ENCODE measurements around the gene HOXB7. TPM values are rescaled to one million over a fixed set of nuclear protein-coding genes. Genes with fewer than 3 reads are reported as not detected.

Gene HOXB7
- total RNA-seq, 2 donors from 2014 or later = not detected

- Histone ChIP-seq H3K4me3 (ENCODE audit: low read length) (no peak overlapping the region), H3K4me1 (ENCODE audit: control insufficient read depth, insufficient read depth, low read length) (no peaks in the 10 kb centered on the region), H3K27me3 (ENCODE audit: control insufficient read depth, insufficient read depth, low read length, poor library complexity, severe bottlenecking) (peaks cover 99% of the 10 kb centered on the region), H3K9ac (ENCODE audit: extremely low read depth, low read length, poor library complexity, severe bottlenecking) (no peak overlapping the region), H3K9me3 (ENCODE audit: control insufficient read depth, low read length) (no peaks in the 10 kb centered on the region), H3K27ac (ENCODE audit: low read depth, low read length) (no peak overlapping the region), H3K36me3 (ENCODE audit: control insufficient read depth, insufficient read depth, low read length) (no peaks in the 10 kb centered on the region)
- Mint-ChIP-seq H3K4me1 (peaks cover 2% of the 10 kb centered on the region), H3K36me3 (ENCODE audit: low read depth) (no peaks in the 10 kb centered on the region), H3K27ac (no peak overlapping the region), H3K4me3 (no peak overlapping the region), H3K27me3 (ENCODE audit: insufficient read depth) (peaks cover 88% of the 10 kb centered on the region), H3K9me3 (no peaks in the 10 kb centered on the region)
- WGBS, 2 experiments (ENCODE audit: insufficient coverage in 1 of 2, insufficient read length in 1 of 2) = 21 to 24% methylated on average over 10 to 14 of the region's 14 CpGs
- DNase-seq = peak; percentile 70
- no peak for TF ChIP-seq CTCF (conservative IDR thresholded peaks at IDR 0.05)
These were observed 50.7 kb downstream of the HOXB7 start for GRCh38 chr17:48559840-48560817.

GRCh38 chr17:48559122-48559839, 51.5 kb downstream of the HOXB7 start:
- no peak overlapping the region for H3K27ac Mint-ChIP-seq
- no peak for DNase-seq
- H3K4me1 ChIP-seq (ENCODE audit: control insufficient read depth, insufficient read depth, low read length) = peaks cover 2% of the 10 kb centered on the region

DNA sequence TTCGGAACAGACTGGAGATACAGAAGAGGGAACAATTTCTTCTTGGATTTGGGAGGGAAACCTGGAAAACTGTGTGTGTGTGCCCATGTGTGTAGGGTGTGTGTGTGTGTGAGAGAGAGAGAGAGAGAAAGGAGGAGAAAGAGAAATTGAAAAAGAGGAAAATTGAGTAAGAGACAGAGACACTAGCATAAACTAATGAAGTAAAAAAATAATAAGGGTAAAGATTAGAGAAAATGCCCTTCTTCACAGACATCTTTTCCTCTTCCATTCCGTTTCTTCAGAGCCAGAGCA, 52.0 kb downstream of the HOXB7 start:
- TF ChIP-seq CTCF (conservative IDR thresholded peaks at IDR 0.05) = no peak
- Mint-ChIP-seq H3K9me3 (no peaks in the 10 kb centered on the region), H3K27ac (no peak overlapping the region), H3K4me3 (no peak overlapping the region), H3K36me3 (ENCODE audit: low read depth) (no peaks in the 10 kb centered on the region), H3K27me3 (ENCODE audit: insufficient read depth) (peaks cover 99% of the 10 kb centered on the region), H3K4me1 (peaks cover 10% of the 10 kb centered on the region)
- Histone ChIP-seq H3K9me3 (ENCODE audit: control insufficient read depth, low read length) (no peaks in the 10 kb centered on the region), H3K4me1 (ENCODE audit: control insufficient read depth, insufficient read depth, low read length) (peaks cover 3% of the 10 kb centered on the region), H3K36me3 (ENCODE audit: control insufficient read depth, insufficient read depth, low read length) (no peaks in the 10 kb centered on the region), H3K9ac (ENCODE audit: extremely low read depth, low read length, poor library complexity, severe bottlenecking) (no peak overlapping the region), H3K27ac (ENCODE audit: low read depth, low read length) (no peak overlapping the region), H3K27me3 (ENCODE audit: control insufficient read depth, insufficient read depth, low read length, poor library complexity, severe bottlenecking) (peaks cover 100% of the 10 kb centered on the region), H3K4me3 (ENCODE audit: low read length) (no peak overlapping the region)
- 13 to 43% methylated on average over 1 to 2 of the region's 2 CpGs for WGBS, 2 experiments (ENCODE audit: insufficient coverage in 1 of 2, insufficient read length in 1 of 2)
- no peak for DNase-seq

More at GRCh38 chr17:48559122-48559839, 51.5 kb downstream of the HOXB7 start:
- Mint-ChIP-seq H3K36me3 (ENCODE audit: low read depth) (no peaks in the 10 kb centered on the region), H3K9me3 (no peaks in the 10 kb centered on the region), H3K4me1 (peaks cover 10% of the 10 kb centered on the region), H3K27me3 (ENCODE audit: insufficient read depth) (peaks cover 96% of the 10 kb centered on the region), H3K4me3 (no peak overlapping the region)
- TF ChIP-seq CTCF (conservative IDR thresholded peaks at IDR 0.05) = no peak
- no peak overlapping the region for H3K4me3 ChIP-seq (ENCODE audit: low read length)
- H3K9me3 ChIP-seq (ENCODE audit: control insufficient read depth, low read length) = no peaks in the 10 kb centered on the region
- peaks cover 99% of the 10 kb centered on the region for H3K27me3 ChIP-seq (ENCODE audit: control insufficient read depth, insufficient read depth, low read length, poor library complexity, severe bottlenecking)
- 0 to 4% methylated on average over 4 to 14 of the region's 16 CpGs for WGBS, 2 experiments (ENCODE audit: insufficient coverage in 1 of 2, insufficient read length in 1 of 2)
- H3K9ac ChIP-seq (ENCODE audit: extremely low read depth, low read length, poor library complexity, severe bottlenecking) = no peak overlapping the region
- no peaks in the 10 kb centered on the region for H3K36me3 ChIP-seq (ENCODE audit: control insufficient read depth, insufficient read depth, low read length)
- H3K27ac ChIP-seq (ENCODE audit: low read depth, low read length) = no peak overlapping the region
